GM12878 (cell line): ENCODE data around the gene CHDH.

ENCODE experiments used
- BMI1 ChIP-seq: fragments of 450-650 bp; IDR thresholded peaks from 2 replicates; pipeline ENCODE4 v1.6.1; 2016; ENCODE audit warnings: mild to moderate bottlenecking, moderate library complexity, borderline replicate concordance
- GABPA ChIP-seq: IDR thresholded peaks from 2 replicates; pipeline ENCODE4 v1.6.1; 2014; ENCODE audit warnings: antibody characterized with exemption, low read depth, mild to moderate bottlenecking, inconsistent platforms
- GATAD2B ChIP-seq: fragments of 450-650 bp; conservative IDR thresholded peaks from 2 replicates; pipeline ENCODE4 v1.6.1; 2017; ENCODE audit warnings: low read depth, mild to moderate bottlenecking, moderate library complexity
- MXI1 ChIP-seq: fragments of 150-350 bp; IDR thresholded peaks from 2 replicates; pipeline ENCODE4 v1.6.1; 2011; ENCODE audit warnings: low read depth, mild to moderate bottlenecking, inconsistent platforms, low read length, improper control_type of control experiment
- NR2C2 ChIP-seq: IDR thresholded peaks from 2 replicates; pipeline ENCODE4 v1.6.1; 2011; ENCODE audit warnings: borderline replicate concordance, low read depth; ENCODE audit not compliant: control insufficient read depth, insufficient read length
- POLR2A ChIP-seq: IDR thresholded peaks from 2 replicates; pipeline ENCODE4 v1.6.1; 2011; ENCODE audit warnings: low read depth, mild to moderate bottlenecking, low read length
- RFX5 ChIP-seq: IDR thresholded peaks from 2 replicates; pipeline ENCODE4 v1.6.1; 2011; ENCODE audit warnings: low read depth, low read length, improper control_type of control experiment
- TAF1 ChIP-seq: IDR thresholded peaks from 2 replicates; pipeline ENCODE4 v1.6.1; 2011; ENCODE audit warnings: mild to moderate bottlenecking, low read depth, low read length, borderline replicate concordance
- ZNF274 ChIP-seq: IDR thresholded peaks from one replicate; pipeline ENCODE4 v1.8.0; 2011; ENCODE audit not compliant: insufficient read length, insufficient read depth
- TF ChIP-seq, protein P1 (sequence below), 3 experiments: IDR thresholded peaks in 2 of 3; conservative IDR thresholded peaks in 1 of 3; 2 replicates each; pipeline ENCODE4 v1.5.1; 2011; ENCODE audit warnings: low read depth in 3 of 3, low read length in 3 of 3, mild to moderate bottlenecking in 3 of 3, control low read depth in 2 of 3, moderate library complexity in 2 of 3, inconsistent platforms in 1 of 3, mixed read lengths in 1 of 3; ENCODE audit not compliant: control insufficient read depth in 2 of 3, insufficient read depth in 1 of 3; ENCODE audit errors: extremely low read depth in 1 of 3
- TF ChIP-seq, protein P2 (sequence below): IDR thresholded peaks from 2 replicates; pipeline ENCODE4 v1.6.1; 2011; ENCODE audit warnings: low read depth, low read length, improper control_type of control experiment, borderline replicate concordance
- TF ChIP-seq, protein P3 (sequence below): IDR thresholded peaks from 2 replicates; pipeline ENCODE4 v1.6.1; 2012; ENCODE audit warnings: low read depth, low read length, improper control_type of control experiment
- TF ChIP-seq, protein P4 (sequence below): fragments of 450-650 bp; IDR thresholded peaks from 2 replicates; pipeline ENCODE4 v1.6.1; 2016; ENCODE audit warnings: mild to moderate bottlenecking

DNA sequence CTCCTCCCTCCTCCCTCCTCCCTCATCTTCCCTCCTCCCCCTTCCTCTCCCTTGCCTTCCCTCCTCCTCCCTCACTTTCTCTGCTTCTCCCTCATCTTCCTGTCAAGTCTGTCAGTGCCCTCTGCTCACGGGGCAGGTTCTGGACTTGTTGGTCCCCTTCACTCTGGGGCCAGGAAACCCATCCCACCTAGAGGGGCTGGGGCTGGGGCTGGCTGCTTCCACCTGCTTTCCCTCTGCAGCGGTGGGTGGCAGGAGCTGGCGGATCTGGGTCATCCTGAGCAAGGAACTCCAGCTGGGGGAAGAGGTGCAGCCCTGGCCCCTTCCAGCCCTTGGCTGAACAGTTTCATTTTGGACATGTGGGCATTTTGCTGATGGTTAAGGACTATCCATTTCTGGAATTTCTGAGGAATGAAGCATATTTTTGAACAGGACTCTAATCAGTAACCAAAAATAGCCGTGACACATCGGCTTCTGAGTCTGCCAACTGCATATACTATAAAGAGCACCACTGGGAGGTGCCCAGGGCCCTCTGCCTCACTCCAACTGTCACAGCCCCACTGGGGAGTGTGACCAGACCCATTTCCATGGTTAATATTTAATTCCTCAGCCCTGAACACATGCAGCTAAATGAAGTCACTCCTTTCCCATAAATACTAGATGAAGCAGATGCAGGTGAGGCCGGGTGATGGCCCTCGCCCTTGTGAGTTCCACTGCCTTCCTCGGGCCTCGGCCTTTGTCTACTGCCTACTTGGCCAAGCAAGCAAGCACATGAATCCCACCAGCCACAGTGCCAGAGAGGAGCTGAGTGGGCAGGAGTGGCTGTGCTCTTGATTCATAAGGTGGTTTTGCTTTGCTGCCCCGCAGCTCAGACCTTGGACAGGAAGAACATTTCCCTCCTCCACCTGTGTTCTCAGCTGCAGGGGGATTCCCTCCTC, 39.8 kb downstream of the CHDH start:
- TF ChIP-seq, protein P1, sequence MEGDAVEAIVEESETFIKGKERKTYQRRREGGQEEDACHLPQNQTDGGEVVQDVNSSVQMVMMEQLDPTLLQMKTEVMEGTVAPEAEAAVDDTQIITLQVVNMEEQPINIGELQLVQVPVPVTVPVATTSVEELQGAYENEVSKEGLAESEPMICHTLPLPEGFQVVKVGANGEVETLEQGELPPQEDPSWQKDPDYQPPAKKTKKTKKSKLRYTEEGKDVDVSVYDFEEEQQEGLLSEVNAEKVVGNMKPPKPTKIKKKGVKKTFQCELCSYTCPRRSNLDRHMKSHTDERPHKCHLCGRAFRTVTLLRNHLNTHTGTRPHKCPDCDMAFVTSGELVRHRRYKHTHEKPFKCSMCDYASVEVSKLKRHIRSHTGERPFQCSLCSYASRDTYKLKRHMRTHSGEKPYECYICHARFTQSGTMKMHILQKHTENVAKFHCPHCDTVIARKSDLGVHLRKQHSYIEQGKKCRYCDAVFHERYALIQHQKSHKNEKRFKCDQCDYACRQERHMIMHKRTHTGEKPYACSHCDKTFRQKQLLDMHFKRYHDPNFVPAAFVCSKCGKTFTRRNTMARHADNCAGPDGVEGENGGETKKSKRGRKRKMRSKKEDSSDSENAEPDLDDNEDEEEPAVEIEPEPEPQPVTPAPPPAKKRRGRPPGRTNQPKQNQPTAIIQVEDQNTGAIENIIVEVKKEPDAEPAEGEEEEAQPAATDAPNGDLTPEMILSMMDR (IDR thresholded peaks at IDR 0.05 in 2 of 3, conservative IDR thresholded peaks at IDR 0.05 in 1 of 3; ENCODE audit: control insufficient read depth in 2 of 3, extremely low read depth in 1 of 3, insufficient read depth in 1 of 3, low read depth in 3 of 3, low read length in 3 of 3), result no peak
- TF ChIP-seq, protein P2, sequence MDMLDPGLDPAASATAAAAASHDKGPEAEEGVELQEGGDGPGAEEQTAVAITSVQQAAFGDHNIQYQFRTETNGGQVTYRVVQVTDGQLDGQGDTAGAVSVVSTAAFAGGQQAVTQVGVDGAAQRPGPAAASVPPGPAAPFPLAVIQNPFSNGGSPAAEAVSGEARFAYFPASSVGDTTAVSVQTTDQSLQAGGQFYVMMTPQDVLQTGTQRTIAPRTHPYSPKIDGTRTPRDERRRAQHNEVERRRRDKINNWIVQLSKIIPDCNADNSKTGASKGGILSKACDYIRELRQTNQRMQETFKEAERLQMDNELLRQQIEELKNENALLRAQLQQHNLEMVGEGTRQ, result no peak
- TF ChIP-seq TAF1 (no peak), MXI1 (no peak), GATAD2B (no peak), BMI1 (no peak), RFX5 (no peak), NR2C2 (no peak), GABPA (no peak), POLR2A (no peak), ZNF274 (no peak)
- TF ChIP-seq, protein P3, sequence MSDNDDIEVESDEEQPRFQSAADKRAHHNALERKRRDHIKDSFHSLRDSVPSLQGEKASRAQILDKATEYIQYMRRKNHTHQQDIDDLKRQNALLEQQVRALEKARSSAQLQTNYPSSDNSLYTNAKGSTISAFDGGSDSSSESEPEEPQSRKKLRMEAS, result no peak
- TF ChIP-seq, protein P4, sequence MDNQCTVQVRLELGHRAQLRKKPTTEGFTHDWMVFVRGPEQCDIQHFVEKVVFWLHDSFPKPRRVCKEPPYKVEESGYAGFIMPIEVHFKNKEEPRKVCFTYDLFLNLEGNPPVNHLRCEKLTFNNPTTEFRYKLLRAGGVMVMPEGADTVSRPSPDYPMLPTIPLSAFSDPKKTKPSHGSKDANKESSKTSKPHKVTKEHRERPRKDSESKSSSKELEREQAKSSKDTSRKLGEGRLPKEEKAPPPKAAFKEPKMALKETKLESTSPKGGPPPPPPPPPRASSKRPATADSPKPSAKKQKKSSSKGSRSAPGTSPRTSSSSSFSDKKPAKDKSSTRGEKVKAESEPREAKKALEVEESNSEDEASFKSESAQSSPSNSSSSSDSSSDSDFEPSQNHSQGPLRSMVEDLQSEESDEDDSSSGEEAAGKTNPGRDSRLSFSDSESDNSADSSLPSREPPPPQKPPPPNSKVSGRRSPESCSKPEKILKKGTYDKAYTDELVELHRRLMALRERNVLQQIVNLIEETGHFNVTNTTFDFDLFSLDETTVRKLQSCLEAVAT, result no peak
